AG04449 (cell line): ENCODE measurements around the gene TBC1D20.
"Not testable (repeated sequence)": the region's sequence is repeated elsewhere in the genome, so short reads cannot be mapped to it uniquely, and the experiment has no call there.

ENCODE experiments used
- CTCF ChIA-PET: fragments of 350-600 bp; formaldehyde crosslinking; extraction: SDS; loops from one replicate; lab custom pipeline; 2021; ENCODE audit warnings: antibody characterized with exemption; lab: Yijun Ruan, JAX
- POLR2A ChIA-PET: fragments of 400-600, 350-600 bp; formaldehyde crosslinking; extraction: SDS; loops from one replicate; lab custom pipeline; 2020; ENCODE audit warnings: antibody characterized with exemption, inconsistent platforms; lab: Yijun Ruan, JAX
- DNase-seq: peaks from one replicate; pipeline ENCODE4 v3.0.0-alpha.2; 2010; ENCODE audit warnings: low read depth, low spot score
- H3K4me3 ChIP-seq: 2 replicates; pipeline ENCODE4 v1.5.1; 2011; ENCODE audit warnings: low read depth, mild to moderate bottlenecking, control low read depth, low read length
- CTCF ChIP-seq: IDR thresholded peaks from one replicate; pipeline ENCODE4 v1.5.1; 2011; ENCODE audit warnings: mild to moderate bottlenecking, moderate library complexity, low read length, control low read depth, inconsistent platforms; ENCODE audit not compliant: insufficient read depth; ENCODE audit errors: missing control alignments

The TBC1D20 gene

GRCh38 chr20:396252-396618 lies 66.1 kb downstream of the TBC1D20 start:
- no peak for TF ChIP-seq CTCF
- DNase-seq = no peak
- POLR2A ChIA-PET = interaction anchor here (1.1 to 1.3 kb wide), 2 partner anchors 10 to 14 kb away, joined by 4 read pairs; no protein-coding TSS in a partner anchor
- CTCF ChIA-PET = interaction anchor here (0.5 to 1.3 kb wide), 3 partner anchors 14 to 41 kb away, joined by 3 to 6 read pairs (median 4); no protein-coding TSS in a partner anchor
- H3K4me3 ChIP-seq = no peak overlapping the region

GRCh38 chr20:393296-393695 lies 69.0 kb downstream of the TBC1D20 start:
- ChIA-PET POLR2A (interaction anchor here (0.7 kb wide), 1 partner anchor 11 kb away, joined by 3 read pairs; no protein-coding TSS in a partner anchor), CTCF (interaction anchor here (0.7 kb wide), 1 partner anchor 9 kb away, joined by 3 read pairs; no protein-coding TSS in a partner anchor)
- not testable (repeated sequence) for H3K4me3 ChIP-seq, DNase-seq

- POLR2A ChIA-PET = no interaction called here
These were observed 71.2 kb downstream of the TBC1D20 start for GRCh38 chr20:391041-391711.

GRCh38 chr20:389220-389619 lies 73.1 kb downstream of the TBC1D20 start:
- POLR2A ChIA-PET = no interaction called here
- DNase-seq = no peak
- H3K4me3 ChIP-seq = no peak overlapping the region
- CTCF ChIA-PET = no interaction called here
- TF ChIP-seq CTCF = no peak

More at GRCh38 chr20:391041-391711, 71.2 kb downstream of the TBC1D20 start:
- no peak overlapping the region for H3K4me3 ChIP-seq
- no peak for DNase-seq
- no peak for TF ChIP-seq CTCF
- CTCF ChIA-PET = interaction anchor here (1.4 kb wide), 1 partner anchor 9 kb away, joined by 5 read pairs; no protein-coding TSS in a partner anchor

- no peak overlapping the region for H3K4me3 ChIP-seq
- no peak for TF ChIP-seq CTCF
- ChIA-PET CTCF (interaction anchor here (1.9 kb wide), 1 partner anchor 34 kb away, joined by 8 read pairs; no protein-coding TSS in a partner anchor), POLR2A (no interaction called here)
- DNase-seq = no peak
These were observed 74.0 kb downstream of the TBC1D20 start for GRCh38 chr20:388034-388994.

- H3K4me3 ChIP-seq = no peak overlapping the region
- ChIA-PET POLR2A (no interaction called here), CTCF (interaction anchor here (1.0 to 1.9 kb wide), 2 partner anchors 16 to 33 kb away, joined by 3 to 8 read pairs; no protein-coding TSS in a partner anchor)
- TF ChIP-seq CTCF = no peak
- DNase-seq = no peak
These were observed 74.8 kb downstream of the TBC1D20 start for GRCh38 chr20:387520-387919.

- H3K4me3 ChIP-seq, DNase-seq: not testable (repeated sequence)
- CTCF ChIA-PET = interaction anchor here (1.0 kb wide), 3 partner anchors 13 to 32 kb away, joined by 3 read pairs; no protein-coding TSS in a partner anchor
- POLR2A ChIA-PET = interaction anchor here (1.0 to 1.3 kb wide), 3 partner anchors 10 to 21 kb away, joined by 3 to 4 read pairs (median 3); no protein-coding TSS in a partner anchor
These were observed 75.7 kb downstream of the TBC1D20 start for GRCh38 chr20:386634-387033.
